GM06990 (cell line): ENCODE results near the gene MUC2.

Experiments used
- DNase-seq: peaks from one replicate; pipeline ENCODE4 v3.0.0-alpha.2; 2011; ENCODE audit not compliant: insufficient read length; ENCODE audit errors: extremely low read depth
- H3K27me3 ChIP-seq: replicated peaks from 2 replicates; pipeline ENCODE4 v1.6.0; 2011; ENCODE audit warnings: low read length; ENCODE audit not compliant: control insufficient read depth, insufficient read depth
- H3K36me3 ChIP-seq: 2 replicates; pipeline ENCODE4 v1.5.1; 2011; ENCODE audit warnings: low read length; ENCODE audit not compliant: control insufficient read depth, insufficient read depth
- H3K4me3 ChIP-seq: replicated peaks from 2 replicates; pipeline ENCODE4 v1.5.1; 2011; ENCODE audit warnings: low read depth, mild to moderate bottlenecking, control low read depth, low read length
- TF ChIP-seq, protein P1 (sequence below): IDR thresholded peaks from 2 replicates; pipeline ENCODE4 v1.5.1; 2011; ENCODE audit warnings: low read length, control low read depth, mild to moderate bottlenecking, inconsistent platforms; ENCODE audit not compliant: insufficient read depth, poor library complexity, severe bottlenecking

Gene MUC2

DNA sequence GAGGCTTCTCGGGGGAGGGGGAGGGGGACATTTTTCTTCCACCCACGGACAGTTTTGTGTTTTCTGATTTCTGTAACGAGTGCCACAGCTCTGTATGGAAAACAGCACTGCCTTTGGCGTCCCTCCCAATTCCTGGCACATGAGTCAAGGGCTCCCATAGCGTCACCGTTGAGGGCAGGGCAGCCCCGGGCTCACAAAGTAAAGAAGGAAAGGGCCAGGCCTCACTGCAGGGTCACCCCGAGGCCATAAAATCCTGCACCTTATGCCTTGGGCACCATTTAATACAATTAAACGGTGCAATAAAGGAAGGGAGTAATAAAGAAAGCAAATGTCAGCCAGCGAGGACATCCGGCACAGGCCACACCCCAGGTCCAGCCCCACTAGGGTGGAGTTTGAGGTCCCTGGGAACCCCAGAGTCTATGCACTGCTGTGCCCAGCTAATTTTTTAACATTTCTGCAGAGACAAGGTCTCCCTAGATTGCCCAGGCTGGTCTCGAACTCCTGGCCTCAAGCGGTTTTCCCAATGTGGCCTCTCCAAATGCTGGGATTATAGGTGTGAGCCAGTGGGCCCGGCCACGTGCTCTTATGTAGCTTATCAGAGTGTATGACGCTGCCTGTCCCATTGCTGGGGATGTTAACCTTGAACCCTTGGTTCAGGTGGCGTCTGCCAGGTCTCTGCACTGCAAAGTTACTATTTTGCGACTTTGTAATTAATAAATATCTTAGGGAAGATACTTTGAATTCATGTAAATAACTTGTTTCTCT lies 13.6 kb upstream of the MUC2 start:
- TF ChIP-seq, protein P1, sequence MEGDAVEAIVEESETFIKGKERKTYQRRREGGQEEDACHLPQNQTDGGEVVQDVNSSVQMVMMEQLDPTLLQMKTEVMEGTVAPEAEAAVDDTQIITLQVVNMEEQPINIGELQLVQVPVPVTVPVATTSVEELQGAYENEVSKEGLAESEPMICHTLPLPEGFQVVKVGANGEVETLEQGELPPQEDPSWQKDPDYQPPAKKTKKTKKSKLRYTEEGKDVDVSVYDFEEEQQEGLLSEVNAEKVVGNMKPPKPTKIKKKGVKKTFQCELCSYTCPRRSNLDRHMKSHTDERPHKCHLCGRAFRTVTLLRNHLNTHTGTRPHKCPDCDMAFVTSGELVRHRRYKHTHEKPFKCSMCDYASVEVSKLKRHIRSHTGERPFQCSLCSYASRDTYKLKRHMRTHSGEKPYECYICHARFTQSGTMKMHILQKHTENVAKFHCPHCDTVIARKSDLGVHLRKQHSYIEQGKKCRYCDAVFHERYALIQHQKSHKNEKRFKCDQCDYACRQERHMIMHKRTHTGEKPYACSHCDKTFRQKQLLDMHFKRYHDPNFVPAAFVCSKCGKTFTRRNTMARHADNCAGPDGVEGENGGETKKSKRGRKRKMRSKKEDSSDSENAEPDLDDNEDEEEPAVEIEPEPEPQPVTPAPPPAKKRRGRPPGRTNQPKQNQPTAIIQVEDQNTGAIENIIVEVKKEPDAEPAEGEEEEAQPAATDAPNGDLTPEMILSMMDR = no peak
- DNase-seq = no peak
- no peaks in the 10 kb centered on the region for H3K27me3 ChIP-seq
- no peak overlapping the region for H3K4me3 ChIP-seq
- H3K36me3 ChIP-seq = no peaks in the 10 kb centered on the region

DNA sequence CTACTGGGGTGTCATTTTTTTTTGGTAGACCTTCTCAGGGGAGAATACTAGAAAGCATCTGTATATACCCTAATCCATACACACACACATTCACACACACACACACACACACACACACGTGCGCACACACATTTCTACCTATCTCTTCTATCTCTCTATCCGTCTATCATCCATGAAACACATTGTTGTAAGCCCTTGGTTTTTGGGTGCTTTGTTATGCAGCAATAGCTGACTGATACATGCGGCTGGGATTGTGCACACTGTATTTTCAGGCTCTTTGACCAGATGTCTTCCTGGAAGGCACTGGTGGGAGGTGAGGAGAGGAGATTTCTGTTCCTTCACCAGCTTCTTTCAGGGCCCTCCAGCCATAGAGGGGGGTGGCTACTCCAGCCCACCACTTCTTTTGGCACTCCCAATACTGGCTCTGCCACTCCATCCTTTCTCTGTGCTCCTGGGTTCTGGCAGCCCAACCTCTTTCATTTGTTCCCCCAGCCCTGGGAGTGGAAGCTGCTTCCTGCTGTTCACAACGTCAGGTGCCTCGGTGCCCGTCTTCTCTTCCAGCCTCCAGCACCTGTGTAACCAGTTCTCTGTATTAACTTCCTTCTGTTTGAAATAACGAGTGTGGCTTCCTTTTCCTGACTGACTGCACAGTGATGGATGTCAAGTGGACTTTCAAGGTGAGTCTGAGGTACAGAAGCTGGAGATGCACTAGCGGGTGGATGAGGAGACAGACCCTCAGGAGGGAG lies 12.4 kb upstream of the MUC2 start:
- H3K27me3 ChIP-seq = no peaks in the 10 kb centered on the region
- H3K4me3 ChIP-seq = no peak overlapping the region
- H3K36me3 ChIP-seq = no peaks in the 10 kb centered on the region
- TF ChIP-seq, protein P1 = no peak
- no peak for DNase-seq

DNA sequence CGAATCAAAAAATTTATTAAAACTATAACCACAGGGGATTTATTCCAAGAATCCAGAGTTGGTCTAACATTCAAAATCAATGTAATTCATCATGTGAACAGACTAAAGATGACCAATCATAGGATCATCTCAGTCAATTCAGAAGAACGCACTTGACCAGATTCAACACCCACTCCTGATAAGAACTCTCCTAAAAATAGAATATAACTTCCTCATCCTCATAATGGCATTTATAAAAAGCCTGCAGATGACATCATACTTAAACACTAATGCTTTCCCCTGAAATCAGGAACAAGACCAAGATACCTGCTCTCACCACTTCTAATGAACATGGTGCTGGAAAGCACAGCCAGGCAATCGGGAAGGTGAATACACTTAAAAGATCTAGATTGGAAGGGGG lies 10.5 kb upstream of the MUC2 start:
- Histone ChIP-seq H3K4me3 (no peak overlapping the region), H3K27me3 (no peaks in the 10 kb centered on the region), H3K36me3 (no peaks in the 10 kb centered on the region)
- no peak for DNase-seq
- TF ChIP-seq, protein P1 = no peak

DNA sequence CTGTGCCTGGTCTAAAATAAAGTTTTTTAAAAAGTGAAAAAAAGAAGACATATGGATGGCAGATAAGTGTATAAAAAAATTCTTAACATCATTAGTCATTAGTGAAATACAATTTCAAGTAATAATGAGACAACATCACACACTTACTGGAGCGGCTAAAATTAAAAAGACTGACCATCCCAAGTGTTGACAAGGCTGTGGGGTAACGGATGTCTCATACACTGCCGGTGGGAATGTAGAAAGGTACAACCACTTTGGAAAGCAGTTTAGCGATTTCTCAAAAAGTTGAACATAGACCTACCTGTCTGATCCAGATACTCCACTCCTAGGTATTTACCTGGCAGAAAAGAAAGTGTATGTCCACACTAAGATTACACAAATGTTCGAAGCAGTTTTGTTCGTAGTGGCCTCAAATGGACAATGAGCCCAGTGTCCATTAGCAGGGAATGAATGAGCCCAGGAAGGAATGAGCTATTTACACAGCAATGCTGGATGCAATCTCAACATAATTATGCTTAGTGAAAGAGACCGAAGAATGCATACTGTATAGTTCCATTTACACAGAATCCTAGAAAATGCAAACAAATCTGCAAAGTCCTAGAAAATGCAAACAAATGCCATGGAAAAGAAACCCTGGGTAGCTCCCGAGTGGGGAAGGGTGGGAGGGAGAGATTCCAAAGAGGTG lies 6.7 kb upstream of the MUC2 start:
- TF ChIP-seq, protein P1 = no peak
- no peaks in the 10 kb centered on the region for H3K27me3 ChIP-seq
- DNase-seq = no peak

DNA sequence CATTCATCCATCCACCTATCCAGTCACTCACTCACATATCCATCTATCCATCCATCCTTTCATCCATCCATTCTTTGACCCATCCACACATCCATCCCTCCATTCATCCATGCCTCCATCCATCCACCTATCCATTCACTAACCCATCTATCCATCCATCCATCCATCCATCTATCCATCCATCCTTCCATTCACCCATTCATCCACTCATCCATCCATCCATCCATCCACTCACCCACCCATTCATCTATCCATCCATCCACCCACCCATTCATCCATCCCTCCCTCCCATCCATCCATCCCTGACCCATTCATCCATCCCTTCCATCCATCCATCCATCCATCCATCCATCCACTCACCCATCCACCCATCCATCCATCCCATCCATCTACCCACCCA lies 4.9 kb upstream of the MUC2 start:
- no peak overlapping the region for H3K4me3 ChIP-seq
- no peaks in the 10 kb centered on the region for H3K36me3 ChIP-seq
- TF ChIP-seq, protein P1 = no peak
- no peak for DNase-seq
- H3K27me3 ChIP-seq = no peaks in the 10 kb centered on the region

More for the DNA sequence above, 6.7 kb upstream of the MUC2 start:
- H3K4me3 ChIP-seq = no peak overlapping the region
- no peaks in the 10 kb centered on the region for H3K36me3 ChIP-seq
